ENCODE data around the gene ARID1B.

ARID1B gene

DNA sequence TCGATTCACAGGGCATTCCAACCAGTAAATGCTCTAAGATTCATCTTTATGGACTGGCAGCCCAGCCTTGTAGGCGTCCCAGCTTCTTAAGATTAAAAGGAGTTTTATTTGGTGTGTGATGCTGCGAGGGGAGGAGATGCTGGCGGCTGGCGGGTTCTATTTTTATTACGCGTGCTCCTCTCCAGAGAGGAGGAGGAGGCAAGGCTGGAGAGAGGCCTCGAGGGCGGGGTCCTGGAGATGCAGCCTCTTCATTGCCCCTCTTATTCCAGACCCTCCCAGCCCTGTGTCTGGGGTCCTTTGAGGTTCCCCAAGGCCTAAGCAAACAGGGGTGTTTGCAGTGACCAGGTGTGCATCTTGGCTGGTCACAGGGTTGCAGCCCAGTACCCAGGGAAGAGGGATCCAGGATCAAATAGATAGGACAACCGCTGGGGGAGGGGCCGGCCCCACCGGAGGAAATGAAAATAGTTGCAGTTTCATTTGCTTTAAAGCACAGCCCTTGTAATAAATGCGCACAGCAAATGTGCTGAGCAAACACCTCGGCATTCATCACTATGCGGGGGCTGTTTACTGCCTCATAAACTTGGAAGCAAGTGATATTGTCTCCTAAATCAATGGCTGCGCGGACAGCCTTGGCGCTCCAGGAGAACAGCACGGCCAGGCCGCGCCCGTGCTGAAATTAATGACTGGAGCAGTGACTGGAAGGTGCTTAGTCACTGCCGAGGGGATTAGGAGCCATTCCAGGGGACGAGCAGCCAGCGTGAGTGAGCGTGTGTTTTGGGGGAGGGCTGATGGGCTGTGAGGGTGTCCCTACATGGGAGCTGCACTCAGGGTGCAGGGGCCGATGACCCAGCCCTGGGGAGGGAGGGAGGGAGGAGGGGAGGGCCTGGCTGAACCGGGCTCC, 463.1 kb downstream of the ARID1B start:
- no peak for DNase-seq
- in situ Hi-C loops (cut with MboI; ENCODE audit: low pct_unique_long_range_greater_than_20kb, low sequenced_read_pairs) = no loop called here

DNA sequence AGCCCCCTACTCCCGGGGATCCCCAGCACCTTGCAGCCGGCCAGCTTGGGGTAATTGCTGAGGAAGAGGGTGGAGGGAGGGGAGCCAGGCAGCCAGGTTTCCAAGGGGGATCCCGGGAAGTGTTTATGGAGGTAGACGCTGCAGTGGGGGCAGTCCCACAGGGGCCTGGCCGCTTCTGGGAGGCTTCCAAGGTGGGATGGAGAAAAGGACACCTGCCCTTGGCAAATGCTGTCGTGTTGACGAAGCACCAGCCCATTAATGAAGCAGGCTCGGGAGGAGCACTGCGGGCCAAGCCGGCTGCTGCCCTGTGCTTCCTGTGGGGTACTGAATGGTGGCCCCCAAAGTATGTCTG, 463.8 kb downstream of the ARID1B start:
- in situ Hi-C loops (cut with MboI; ENCODE audit: low pct_unique_long_range_greater_than_20kb, low sequenced_read_pairs) = no loop called here
- no peak for DNase-seq

GRCh38 chr6:157242791-157243190, 465.6 kb downstream of the ARID1B start:
- in situ Hi-C loops (cut with MboI; ENCODE audit: low pct_unique_long_range_greater_than_20kb, low sequenced_read_pairs) = no loop called here
- no peak for DNase-seq

DNA sequence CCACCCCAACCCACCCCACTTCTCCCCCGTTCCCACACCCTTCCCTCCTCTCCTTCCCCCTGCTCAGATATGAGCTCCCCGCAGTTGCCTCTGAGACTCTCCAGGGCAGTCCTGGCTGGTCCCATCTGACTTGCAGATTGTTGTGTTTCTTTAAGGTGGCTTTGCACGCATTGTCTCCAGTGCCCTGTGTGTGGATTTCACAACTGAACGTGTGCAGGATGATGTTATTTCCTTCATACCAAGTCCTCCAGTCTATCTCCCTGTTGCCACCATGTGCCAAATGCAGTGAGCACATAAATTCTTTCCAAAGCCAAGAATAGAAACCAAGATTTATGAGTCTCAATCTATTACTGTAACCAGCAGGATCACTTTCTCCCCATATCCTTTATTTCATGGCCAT, 467.0 kb downstream of the ARID1B start:
- in situ Hi-C loops (cut with MboI; ENCODE audit: low pct_unique_long_range_greater_than_20kb, low sequenced_read_pairs) = no loop called here
- no peak for DNase-seq

DNA sequence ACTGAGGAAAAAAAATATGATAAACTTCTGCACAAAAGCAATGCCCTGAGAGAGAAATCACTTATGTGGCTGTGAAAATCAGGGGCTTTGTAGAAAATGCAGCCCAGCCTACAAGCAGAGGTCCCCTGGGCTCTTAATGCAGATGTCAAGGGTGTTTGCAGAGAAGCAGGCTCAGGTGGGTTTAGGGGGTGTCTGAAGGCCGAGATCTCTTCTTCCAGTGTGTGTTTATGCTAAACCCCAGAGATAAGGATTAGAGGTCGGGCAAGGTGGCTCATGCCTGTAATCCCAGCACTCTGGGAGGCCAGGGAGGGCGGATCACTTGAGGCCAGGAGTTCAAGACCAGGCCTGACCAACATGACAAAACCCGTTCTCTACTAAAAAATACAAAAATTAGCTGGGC, 467.6 kb downstream of the ARID1B start:
- in situ Hi-C loops (cut with MboI; ENCODE audit: low pct_unique_long_range_greater_than_20kb, low sequenced_read_pairs) = no loop called here
- no peak for DNase-seq

DNA sequence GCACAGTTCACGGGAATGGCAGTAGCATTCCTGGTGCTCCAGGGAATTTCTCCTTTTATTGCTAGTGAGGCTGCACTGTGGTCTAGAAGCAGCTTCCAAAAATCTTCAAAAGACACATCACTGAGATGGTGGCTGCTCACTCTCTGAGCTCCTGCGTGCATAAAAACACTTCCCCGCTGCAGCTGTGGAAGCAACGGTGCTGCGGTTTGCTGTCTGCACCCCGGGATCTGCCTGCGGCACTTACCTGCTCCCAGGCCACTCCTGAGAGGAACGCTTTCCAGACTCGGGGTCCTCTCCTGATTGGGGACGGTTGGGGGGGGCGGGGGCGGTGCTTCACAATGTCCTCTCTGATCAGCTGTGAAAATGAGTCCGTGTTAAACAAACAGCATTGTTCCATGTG, 468.3 kb downstream of the ARID1B start:
- in situ Hi-C loops (cut with MboI; ENCODE audit: low pct_unique_long_range_greater_than_20kb, low sequenced_read_pairs) = no loop called here
- no peak for DNase-seq

DNA sequence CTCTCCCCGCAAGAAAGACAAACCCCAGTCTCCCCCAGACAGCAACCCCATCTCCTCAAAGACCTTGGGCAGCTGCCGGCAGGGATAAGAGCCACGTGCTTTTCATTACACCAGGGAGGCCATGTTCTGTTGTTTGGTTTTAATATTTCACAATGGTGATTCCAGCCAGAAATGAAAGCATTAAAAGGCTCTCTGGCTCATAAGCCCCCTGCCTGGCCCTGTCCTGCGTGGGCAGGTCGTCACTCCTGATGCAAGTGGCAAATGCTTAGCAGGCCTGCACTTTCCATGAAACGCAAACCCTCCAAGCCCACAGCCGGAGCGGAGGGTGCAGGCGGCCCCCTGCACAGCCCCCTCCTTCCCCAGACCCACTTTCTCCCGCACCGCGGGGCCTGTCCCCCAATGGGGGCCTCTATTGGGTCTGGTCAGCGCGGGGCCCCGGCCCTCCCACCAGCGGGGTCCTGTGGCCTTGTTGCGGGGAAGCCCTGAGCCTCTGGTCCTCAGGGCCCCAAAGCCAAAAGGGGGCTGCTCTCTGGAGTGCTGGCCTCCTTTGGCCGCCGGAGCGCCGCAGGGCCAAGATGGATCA, 469.0 kb downstream of the ARID1B start:
- no peak for DNase-seq
- in situ Hi-C loops (cut with MboI; ENCODE audit: low pct_unique_long_range_greater_than_20kb, low sequenced_read_pairs) = no loop called here

DNA sequence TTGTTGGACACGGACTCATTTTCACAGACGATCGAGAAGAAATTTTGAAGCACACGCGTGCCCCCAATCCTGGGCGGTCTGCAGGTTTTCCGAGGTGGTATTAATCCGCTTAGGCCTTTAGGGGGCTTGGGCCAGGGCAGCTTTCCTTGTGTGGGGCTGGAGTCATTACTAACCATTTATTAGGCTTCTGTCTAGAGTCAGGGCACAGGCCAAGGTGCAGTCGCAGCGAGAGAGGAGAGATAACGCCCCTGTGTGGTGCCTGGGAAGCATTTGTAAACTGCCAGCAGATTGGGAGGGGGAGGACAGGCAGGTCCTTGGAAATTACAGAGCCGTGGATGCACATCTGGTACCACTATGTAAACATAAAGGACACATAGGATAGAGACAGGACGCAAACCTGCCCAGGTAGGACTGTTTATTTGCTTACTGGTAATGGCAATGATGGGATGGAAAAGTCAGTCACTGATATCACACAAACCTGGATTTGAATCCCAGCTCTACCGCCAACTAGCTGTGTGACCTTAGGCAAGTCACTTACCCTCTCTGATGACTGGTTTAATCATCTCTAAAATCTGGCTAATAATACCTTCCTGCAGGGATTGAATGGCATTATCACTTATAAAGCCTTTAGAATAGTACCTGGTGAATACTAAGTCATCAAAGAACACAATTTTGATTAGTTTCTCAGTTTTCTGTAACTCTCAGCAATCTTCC, 469.8 kb downstream of the ARID1B start:
- in situ Hi-C loops (cut with MboI; ENCODE audit: low pct_unique_long_range_greater_than_20kb, low sequenced_read_pairs) = no loop called here
- no peak for DNase-seq

- DNase-seq = no peak
- in situ Hi-C loops (cut with MboI; ENCODE audit: low pct_unique_long_range_greater_than_20kb, low sequenced_read_pairs) = no loop called here
These were observed 471.1 kb downstream of the ARID1B start for GRCh38 chr6:157248264-157248663.

DNA sequence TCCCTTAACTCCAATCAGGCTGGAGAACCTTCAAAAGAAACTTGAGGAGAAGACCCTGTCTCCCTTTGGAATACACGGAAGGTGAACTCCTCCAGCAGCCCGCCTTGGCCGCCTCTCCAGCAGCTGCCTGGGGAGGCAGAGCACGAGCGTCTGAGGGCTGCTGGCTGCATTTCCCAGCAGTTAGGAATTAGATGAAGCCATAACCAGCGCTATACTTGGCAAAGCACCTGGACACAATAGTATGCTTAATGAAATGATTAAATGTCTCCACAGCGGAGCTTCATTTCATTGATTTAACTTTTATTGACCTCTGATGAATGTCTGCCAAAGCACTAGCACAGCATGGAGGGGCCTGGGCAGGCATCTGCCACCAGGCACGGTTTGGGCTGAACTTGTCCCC, 472.6 kb downstream of the ARID1B start:
- in situ Hi-C loops (cut with MboI; ENCODE audit: low pct_unique_long_range_greater_than_20kb, low sequenced_read_pairs) = no loop called here
- DNase-seq = no peak

GRCh38 chr6:157251586-157252247, 474.5 kb downstream of the ARID1B start:
- DNase-seq = no peak
- in situ Hi-C loops (cut with MboI; ENCODE audit: low pct_unique_long_range_greater_than_20kb, low sequenced_read_pairs) = no loop called here

- in situ Hi-C loops (cut with MboI; ENCODE audit: low pct_unique_long_range_greater_than_20kb, low sequenced_read_pairs) = no loop called here
- DNase-seq = no peak
These were observed 475.8 kb downstream of the ARID1B start for GRCh38 chr6:157253017-157253416.

GRCh38 chr6:157253699-157254098, 476.5 kb downstream of the ARID1B start:
- no peak for DNase-seq
- in situ Hi-C loops (cut with MboI; ENCODE audit: low pct_unique_long_range_greater_than_20kb, low sequenced_read_pairs) = no loop called here

DNA sequence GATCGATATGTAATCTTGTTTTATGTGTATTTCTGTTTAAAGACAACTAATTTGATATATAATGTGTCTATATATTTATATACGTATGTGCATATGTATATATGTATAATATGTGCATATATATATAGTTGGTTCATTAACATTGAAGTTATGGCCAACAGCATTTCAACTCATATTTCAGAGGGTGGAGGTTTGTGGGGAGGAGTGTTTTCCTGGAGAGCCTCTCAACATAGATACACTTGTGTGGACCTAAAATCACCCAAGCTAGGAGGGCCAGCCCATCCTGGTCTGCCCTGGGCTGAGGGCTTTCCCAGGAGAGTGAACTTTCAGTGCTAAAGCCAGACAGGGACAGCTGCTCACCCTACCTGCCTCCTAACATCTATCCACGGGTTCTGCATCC, 477.4 kb downstream of the ARID1B start:
- no peak for DNase-seq
- in situ Hi-C loops (cut with MboI; ENCODE audit: low pct_unique_long_range_greater_than_20kb, low sequenced_read_pairs) = no loop called here

DNA sequence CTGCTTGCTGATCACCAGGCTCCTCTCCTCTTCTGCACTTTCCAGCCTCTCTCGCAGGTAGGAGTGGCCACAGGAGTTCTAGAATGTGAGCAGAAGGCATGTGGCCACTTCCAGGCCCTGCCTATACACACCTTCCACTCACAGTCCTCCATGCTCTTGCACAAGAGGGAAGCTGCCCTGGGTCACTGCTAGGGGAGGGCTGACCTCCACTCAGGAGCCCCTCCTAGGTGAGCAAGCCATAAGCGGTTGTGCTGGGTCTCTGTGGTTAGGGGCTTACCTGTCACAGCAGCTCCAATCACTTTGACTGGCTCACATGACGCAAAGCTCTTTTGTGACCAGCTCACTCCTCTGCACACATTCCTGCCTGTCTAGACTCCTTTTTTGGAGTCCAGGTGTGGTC, 477.9 kb downstream of the ARID1B start:
- no peak for DNase-seq
- in situ Hi-C loops (cut with MboI; ENCODE audit: low pct_unique_long_range_greater_than_20kb, low sequenced_read_pairs) = no loop called here

GRCh38 chr6:157258878-157259277, 481.7 kb downstream of the ARID1B start:
- in situ Hi-C loops (cut with MboI; ENCODE audit: low pct_unique_long_range_greater_than_20kb, low sequenced_read_pairs) = no loop called here
- DNase-seq = no peak

DNA sequence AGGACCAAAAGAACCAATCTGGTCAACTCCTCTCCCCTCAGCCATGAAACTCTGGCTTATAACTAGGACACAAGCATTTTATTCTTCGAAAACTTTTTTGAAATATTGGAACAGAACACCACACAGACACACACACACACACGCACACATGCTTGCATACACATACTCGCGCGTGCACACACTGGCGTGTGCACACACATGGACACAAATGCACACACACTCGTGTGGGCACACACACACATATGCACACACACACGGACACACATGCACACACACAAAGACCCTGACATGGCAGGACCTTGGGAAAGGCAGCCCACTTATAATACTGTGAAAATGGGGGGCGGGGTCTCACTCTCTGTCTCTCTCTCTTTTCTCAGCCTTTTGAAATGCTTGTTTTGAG, 482.3 kb downstream of the ARID1B start:
- in situ Hi-C loops (cut with MboI; ENCODE audit: low pct_unique_long_range_greater_than_20kb, low sequenced_read_pairs) = no loop called here
- DNase-seq = no peak
